ENCODE results near the gene LRRC61. TPM values are rescaled to one million over a fixed set of nuclear protein-coding genes. Genes with fewer than 3 reads are reported as not detected.

Gene LRRC61
- total and polyA plus RNA-seq, 2 of the 13 experiments (the other 11 are each of a cell fraction or from before 2014, with no cell fraction given): 33.0 to 34.8 TPM

DNA sequence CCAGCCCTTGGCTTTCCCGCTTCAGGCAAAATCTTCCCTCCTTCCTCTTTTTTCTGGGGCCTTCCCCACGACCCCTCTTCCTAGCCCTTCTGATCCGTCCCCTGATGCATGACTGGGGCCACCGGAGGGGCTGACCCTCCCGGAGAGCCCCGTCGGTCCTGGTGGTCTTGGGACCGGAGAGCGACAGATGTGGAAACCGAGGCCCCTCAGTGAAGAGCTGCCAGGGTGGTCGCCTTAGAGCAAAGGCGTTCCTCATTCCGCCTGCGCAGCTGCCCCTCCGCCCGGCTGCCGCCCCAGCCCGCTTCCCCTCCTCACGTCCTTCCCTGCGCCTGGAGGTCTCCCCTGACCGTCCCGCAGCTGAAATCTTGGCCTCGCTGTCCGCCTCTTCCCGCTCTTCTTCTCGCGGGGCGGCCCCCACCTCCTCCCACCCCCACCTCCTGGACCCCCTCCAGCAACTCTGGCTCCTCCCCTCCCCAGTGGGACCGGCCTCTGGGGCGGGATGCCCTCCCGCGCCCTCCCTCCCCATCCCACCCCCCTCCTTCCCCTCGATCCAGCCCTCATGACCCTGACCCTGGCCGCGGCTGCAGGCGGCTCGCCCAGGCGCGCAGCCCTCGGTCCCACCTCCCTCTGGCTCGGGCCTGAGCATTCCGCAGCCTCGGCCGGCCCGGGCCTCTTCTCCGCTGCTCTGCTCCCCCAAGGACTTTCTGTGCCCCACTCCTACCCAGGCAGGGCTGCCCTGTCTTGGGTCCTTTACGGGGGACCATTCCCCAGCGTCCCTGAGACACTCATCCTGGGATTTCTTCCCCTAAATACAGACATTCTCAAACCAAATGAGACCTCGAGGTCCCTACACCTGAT lies 18.3 kb downstream of the LRRC61 start, which contains the start of gene RARRES2:
Gene RARRES2 (minus strand): TSS at position 367 of the 858 bp plus-strand sequence. CDS start 1,020 bp downstream, outside the sequence.
- H3K4me1 ChIP-seq (ENCODE audit: insufficient read depth, low read length): peaks cover 41% of the 10 kb centered on the region
- H4K20me1 ChIP-seq (ENCODE audit: insufficient read depth, low read length): peaks cover 2% of the 10 kb centered on the region; the same call in 1 of the 2 replicates
- BruUV-seq (replicated peaks): no TSS peak
- peak within 1 kb of the TSS; percentile 49 for H3K27ac ChIP-seq (ENCODE audit: extremely low read length, insufficient read depth, low read length)
- H3K4me3 ChIP-seq (replicated peaks in 1 of 3; ENCODE audit: insufficient read depth in 1 of 3, low read depth in 2 of 3, low read length in 3 of 3): peak within 1 kb of the TSS; percentile 75 to 88 (median 86)
- peak within 1 kb of the TSS; percentile 88 for H3K4me2 ChIP-seq (ENCODE audit: low read depth, low read length)
- no peaks in the 10 kb centered on the region; a peak in 1 of 5 replicates for H3K27me3 ChIP-seq (ENCODE audit: control insufficient read depth in 1 of 2, insufficient read depth in 2 of 2, low read length in 2 of 2)
- in situ Hi-C loops (cut with HindIII; ENCODE audit: extremely low pct_ligation_motif_present, low pct_unique_long_range_greater_than_20kb) (loop anchor here (5.0 kb wide), 1 partner anchor 61 kb away; no protein-coding TSS in a partner anchor), intact Hi-C loops (cut with micrococcal nuclease; ENCODE audit: unreplicated experiment) (loop anchor here (1.0 to 5.0 kb wide), 3 partner anchors 27 to 443 kb away; partner anchors contain the start of gene REPIN1)
- 2% methylated on average over 40 of the region's 49 CpGs for WGBS (ENCODE audit: low lambda C conversion rate)
- peaks cover 3% of the 10 kb centered on the region for H3K79me2 ChIP-seq (ENCODE audit: insufficient read depth, low read length)
- H3K9ac ChIP-seq (ENCODE audit: insufficient read depth, low read depth, low read length): peak within 1 kb of the TSS; percentile 75
- peaks cover 3 to 4% of the 10 kb centered on the region in 2 experiments; a peak in 2 of 5 replicates for H3K36me3 ChIP-seq (replicated peaks in 1 of 2; ENCODE audit: control insufficient read depth in 1 of 2, insufficient read depth in 2 of 2, low read length in 2 of 2)
- peak within 1 kb of the TSS; percentile 44 for H2AFZ ChIP-seq (ENCODE audit: low read length)
- FAIRE-seq: no peak
- ATAC-seq: peak; percentile 77
- ChIA-PET CTCF (ENCODE audit: low intra/inter-chr PET ratio, low total read pairs) (no interaction called here), POLR2A (interaction anchor here (0.9 to 4.7 kb wide), 7 partner anchors 10 to 48 kb away, joined by 3 to 40 read pairs (median 12); partner anchors contain the start of genes ACTR3C, LRRC61 and REPIN1)
- DNase-seq (ENCODE audit: low spot score): peak; percentile 49
- H3K9me3 ChIP-seq (ENCODE audit: low read length): no peaks in the 10 kb centered on the region
- TF ChIP-seq, protein P1, sequence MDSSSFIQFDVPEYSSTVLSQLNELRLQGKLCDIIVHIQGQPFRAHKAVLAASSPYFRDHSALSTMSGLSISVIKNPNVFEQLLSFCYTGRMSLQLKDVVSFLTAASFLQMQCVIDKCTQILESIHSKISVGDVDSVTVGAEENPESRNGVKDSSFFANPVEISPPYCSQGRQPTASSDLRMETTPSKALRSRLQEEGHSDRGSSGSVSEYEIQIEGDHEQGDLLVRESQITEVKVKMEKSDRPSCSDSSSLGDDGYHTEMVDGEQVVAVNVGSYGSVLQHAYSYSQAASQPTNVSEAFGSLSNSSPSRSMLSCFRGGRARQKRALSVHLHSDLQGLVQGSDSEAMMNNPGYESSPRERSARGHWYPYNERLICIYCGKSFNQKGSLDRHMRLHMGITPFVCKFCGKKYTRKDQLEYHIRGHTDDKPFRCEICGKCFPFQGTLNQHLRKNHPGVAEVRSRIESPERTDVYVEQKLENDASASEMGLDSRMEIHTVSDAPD (CRISPR knock-in tag; IDR thresholded peaks at IDR 0.05): no peak
- no peak for TF ChIP-seq JARID2 (CRISPR knock-in tag; IDR thresholded peaks at IDR 0.05; ENCODE audit: insufficient replicate concordance)
- TF ChIP-seq, protein P2, sequence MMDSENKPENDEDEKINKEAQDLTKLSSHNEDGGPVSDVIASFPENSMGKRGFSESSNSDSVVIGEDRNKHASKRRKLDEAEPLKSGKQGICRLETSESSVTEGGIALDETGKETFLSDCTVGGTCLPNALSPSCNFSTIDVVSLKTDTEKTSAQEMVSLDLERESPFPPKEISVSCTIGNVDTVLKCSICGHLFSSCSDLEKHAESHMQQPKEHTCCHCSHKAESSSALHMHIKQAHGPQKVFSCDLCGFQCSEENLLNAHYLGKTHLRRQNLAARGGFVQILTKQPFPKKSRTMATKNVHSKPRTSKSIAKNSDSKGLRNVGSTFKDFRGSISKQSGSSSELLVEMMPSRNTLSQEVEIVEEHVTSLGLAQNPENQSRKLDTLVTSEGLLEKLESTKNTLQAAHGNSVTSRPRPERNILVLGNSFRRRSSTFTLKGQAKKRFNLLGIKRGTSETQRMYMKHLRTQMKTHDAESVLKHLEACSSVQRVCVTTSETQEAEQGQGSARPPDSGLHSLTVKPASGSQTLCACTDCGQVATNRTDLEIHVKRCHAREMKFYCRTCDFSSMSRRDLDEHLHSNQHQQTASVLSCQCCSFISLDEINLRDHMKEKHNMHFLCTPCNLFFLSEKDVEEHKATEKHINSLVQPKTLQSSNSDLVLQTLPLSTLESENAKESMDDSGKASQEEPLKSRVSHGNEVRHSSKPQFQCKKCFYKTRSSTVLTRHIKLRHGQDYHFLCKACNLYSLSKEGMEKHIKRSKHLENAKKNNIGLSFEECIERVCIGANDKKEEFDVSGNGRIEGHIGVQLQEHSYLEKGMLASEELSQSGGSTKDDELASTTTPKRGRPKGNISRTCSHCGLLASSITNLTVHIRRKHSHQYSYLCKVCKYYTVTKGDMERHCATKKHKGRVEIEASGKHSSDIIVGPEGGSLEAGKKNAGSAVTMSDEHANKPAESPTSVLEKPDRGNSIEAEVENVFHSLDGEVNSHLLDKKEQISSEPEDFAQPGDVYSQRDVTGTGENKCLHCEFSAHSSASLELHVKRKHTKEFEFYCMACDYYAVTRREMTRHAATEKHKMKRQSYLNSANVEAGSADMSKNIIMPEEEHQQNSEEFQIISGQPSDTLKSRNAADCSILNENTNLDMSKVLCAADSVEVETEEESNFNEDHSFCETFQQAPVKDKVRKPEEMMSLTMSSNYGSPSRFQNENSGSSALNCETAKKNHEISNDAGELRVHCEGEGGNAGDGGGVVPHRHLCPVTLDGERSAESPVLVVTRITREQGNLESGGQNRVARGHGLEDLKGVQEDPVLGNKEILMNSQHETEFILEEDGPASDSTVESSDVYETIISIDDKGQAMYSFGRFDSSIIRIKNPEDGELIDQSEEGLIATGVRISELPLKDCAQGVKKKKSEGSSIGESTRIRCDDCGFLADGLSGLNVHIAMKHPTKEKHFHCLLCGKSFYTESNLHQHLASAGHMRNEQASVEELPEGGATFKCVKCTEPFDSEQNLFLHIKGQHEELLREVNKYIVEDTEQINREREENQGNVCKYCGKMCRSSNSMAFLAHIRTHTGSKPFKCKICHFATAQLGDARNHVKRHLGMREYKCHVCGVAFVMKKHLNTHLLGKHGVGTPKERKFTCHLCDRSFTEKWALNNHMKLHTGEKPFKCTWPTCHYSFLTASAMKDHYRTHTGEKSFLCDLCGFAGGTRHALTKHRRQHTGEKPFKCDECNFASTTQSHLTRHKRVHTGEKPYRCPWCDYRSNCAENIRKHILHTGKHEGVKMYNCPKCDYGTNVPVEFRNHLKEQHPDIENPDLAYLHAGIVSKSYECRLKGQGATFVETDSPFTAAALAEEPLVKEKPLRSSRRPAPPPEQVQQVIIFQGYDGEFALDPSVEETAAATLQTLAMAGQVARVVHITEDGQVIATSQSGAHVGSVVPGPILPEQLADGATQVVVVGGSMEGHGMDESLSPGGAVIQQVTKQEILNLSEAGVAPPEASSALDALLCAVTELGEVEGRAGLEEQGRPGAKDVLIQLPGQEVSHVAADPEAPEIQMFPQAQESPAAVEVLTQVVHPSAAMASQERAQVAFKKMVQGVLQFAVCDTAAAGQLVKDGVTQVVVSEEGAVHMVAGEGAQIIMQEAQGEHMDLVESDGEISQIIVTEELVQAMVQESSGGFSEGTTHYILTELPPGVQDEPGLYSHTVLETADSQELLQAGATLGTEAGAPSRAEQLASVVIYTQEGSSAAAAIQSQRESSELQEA (CRISPR knock-in tag; IDR thresholded peaks at IDR 0.05; ENCODE audit: not compliant biosample characterization): no peak
- TF ChIP-seq IRF2 (CRISPR knock-in tag; IDR thresholded peaks at IDR 0.05): no peak
- TF ChIP-seq PAF1 (CRISPR knock-in tag; IDR thresholded peaks at IDR 0.05): no peak
- TF ChIP-seq ZNF577 (CRISPR knock-in tag; IDR thresholded peaks at IDR 0.05; ENCODE audit: borderline replicate concordance, low read depth): no peak
- TF ChIP-seq ZNF557 (CRISPR knock-in tag; IDR thresholded peaks at IDR 0.05): 0 out of 2 replicates have a peak, but pooled peaks have one; percentile 14
- TF ChIP-seq DPF2 (CRISPR knock-in tag; IDR thresholded peaks at IDR 0.05; ENCODE audit: borderline replicate concordance, low read depth): no peak
- TF ChIP-seq CCDC6 (CRISPR knock-in tag; IDR thresholded peaks at IDR 0.05): no peak
- no peak for TF ChIP-seq ZNF34 (CRISPR knock-in tag; IDR thresholded peaks at IDR 0.05; ENCODE audit: borderline replicate concordance)
- TF ChIP-seq REPIN1 (CRISPR knock-in tag; IDR thresholded peaks at IDR 0.05; ENCODE audit: borderline replicate concordance, low read depth): no peak

Data from HepG2 (cell line).